Right lobe of liver (tissue), 4 donors: ENCODE data around the gene TLE6.

Experiments used
- POLR2A ChIP-seq: fragments of 450-650 bp; IDR thresholded peaks from one replicate; pipeline ENCODE4 v1.6.1; 2017; ENCODE audit warnings: antibody characterized with exemption, mild to moderate bottlenecking
- TF ChIP-seq, protein P1 (sequence below), 4 donors: fragments of 200-600 bp in 3 of 4; fragments of 450-650 bp in 1 of 4; IDR thresholded peaks; one replicate each; pipeline versions ENCODE4 v1.5.1 to v1.8.0; 2016 to 2022; ENCODE audit warnings: antibody characterized with exemption in 4 of 4, mild to moderate bottlenecking in 2 of 4
- donor health status: DM: no; HTN: no; CAD: no.
- donor health status: DM: no; HTN: no; CAD: no.
- donor health status: DM: no; HTN: yes; CAD: no.

GRCh38 chr19:2964874-2965273, 12.5 kb upstream of the TLE6 start:
- TF ChIP-seq, protein P1, sequence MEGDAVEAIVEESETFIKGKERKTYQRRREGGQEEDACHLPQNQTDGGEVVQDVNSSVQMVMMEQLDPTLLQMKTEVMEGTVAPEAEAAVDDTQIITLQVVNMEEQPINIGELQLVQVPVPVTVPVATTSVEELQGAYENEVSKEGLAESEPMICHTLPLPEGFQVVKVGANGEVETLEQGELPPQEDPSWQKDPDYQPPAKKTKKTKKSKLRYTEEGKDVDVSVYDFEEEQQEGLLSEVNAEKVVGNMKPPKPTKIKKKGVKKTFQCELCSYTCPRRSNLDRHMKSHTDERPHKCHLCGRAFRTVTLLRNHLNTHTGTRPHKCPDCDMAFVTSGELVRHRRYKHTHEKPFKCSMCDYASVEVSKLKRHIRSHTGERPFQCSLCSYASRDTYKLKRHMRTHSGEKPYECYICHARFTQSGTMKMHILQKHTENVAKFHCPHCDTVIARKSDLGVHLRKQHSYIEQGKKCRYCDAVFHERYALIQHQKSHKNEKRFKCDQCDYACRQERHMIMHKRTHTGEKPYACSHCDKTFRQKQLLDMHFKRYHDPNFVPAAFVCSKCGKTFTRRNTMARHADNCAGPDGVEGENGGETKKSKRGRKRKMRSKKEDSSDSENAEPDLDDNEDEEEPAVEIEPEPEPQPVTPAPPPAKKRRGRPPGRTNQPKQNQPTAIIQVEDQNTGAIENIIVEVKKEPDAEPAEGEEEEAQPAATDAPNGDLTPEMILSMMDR (IDR thresholded peaks at IDR 0.05) = no peak
- no peak for TF ChIP-seq POLR2A
